ENCODE measurements around the gene TRMT112.
"Not testable (repeated sequence)": the region's sequence is repeated elsewhere in the genome, so short reads cannot be mapped to it uniquely, and the experiment has no call there.

Gene TRMT112

DNA sequence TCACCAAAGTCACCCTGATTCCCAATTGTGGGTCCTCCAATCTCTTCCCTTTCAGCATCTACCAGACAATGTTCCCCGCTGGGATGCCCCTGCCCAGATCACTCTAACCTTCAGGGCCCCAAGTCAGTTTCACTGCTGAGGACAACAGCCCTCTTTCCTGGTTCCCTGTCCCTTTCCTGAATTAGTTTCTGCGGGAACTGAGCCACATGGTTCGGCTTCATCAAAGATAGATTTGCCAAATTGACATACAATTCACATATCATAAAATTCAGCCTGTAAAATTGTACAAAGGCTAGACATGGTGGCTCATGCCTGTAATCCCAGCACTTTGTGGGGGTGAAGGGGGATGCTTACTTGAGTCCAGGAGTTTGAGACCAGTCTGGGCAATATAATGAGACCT lies 10.6 kb upstream of the TRMT112 start:
- no peak for DNase-seq

DNA sequence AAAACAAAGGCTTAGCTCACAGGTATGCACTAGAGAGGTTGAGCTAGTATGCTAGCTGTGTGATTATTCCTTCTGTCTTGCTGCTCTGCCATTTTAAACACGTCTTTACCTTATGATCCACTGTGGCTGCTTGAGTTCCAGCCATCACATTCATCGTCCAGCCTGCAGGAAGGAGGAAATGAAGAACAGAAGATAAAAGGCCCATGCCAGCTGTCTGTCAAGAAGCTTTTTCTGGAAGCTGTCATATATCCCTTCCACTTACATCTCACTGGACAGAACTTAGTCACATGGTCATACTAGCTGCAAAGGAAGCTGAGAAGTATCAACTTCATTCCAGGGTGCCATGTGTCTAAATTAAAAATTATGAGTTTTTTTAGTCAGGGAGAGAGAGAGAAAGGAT lies 10.0 kb upstream of the TRMT112 start:
- DNase-seq, result no peak

DNA sequence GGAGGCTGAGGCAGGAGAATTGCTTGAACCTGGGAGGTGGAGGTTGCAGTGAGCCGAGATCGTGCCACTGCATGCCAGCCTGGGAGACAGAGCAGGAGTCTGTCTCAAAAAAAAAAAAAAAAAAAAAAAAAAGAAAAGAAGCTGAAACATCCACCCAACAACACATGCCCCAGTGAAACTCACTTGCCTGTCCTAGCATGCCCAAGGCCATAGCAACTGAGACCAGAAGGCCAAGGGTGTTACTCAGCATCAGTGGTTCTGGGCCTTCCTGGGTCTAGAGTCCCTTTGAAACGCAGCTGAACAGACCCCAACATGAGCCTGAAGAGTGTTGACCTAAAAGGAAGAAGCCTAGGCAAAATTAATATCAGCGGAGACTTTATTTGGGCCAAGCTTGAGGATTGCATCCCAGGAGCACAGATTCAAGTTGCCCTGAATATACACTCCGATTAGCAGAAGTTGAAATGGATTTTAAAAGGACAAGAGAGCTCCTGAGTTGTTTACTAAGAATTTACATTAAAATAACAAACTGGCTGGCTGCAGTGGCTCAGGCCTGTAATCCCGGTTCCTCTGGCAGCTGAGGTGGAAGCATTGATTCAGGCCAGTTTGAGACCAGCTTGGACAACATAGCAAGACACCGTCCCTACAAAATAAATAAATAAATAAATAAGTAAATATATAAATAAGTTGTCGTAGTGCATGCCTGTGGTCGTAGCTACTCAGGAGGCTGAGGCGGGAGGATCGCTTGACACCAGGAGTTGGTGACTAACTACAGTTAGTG lies 7.5 kb upstream of the TRMT112 start:
- DNase-seq, result no peak

DNA sequence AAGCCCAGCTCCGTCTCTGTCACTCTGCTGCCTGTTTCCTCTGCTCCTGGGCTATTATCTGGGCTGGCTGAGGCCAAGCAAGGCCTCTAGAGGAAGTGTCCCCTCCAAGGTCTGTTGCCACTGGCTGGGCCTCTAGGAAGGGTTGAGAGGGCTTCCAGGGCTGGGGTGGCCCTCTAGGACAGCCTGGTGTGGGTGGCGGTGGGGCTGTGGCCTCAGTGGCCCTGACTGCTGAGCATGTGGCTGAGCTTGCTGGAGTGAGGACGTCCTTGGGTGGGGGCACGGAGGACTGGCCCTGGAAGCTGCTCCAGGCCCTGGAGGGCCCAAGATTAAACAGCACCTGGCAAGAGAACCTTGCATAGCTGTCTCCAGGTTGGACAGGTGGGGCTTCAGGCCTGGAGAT lies 6.6 kb upstream of the TRMT112 start:
- not testable (repeated sequence) for DNase-seq

DNA sequence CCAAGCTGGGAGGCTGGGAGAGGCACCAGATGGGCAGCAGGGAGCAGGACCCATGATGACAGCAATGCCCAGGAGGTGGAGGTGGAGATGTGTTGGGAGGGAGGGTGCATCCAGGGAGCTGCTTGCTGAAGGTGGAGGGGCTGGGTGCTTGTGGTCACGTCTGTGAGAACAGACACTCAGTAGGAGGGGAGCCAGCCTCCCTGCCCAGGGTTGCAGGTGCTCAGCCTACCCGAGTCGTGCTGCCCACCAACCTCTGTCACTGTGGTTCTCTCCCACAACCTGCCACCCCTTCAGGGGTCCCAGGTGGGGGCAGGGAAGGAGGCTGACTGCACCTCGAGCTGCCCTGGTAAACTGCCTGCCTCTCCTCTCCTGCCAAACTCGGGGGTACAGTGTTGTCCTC lies 6.0 kb upstream of the TRMT112 start:
- no peak for DNase-seq

DNA sequence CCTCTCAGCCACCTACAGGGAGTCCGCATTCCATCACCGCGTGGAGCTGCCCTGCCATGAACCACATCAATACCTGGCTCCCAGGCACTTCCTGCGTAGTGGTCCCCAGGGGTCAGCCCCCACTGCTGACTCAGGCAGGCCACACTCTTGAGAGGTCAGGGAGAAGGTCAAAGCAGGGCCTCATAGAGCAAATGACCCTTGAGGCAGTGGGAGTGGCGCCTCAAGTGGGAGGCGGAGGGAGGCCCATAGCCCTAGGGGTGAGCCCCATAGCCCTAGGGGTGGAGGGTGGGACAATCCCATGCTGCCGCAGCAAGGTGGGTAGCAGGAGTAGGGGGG lies 5.5 kb upstream of the TRMT112 start:
- no peak for DNase-seq

DNA sequence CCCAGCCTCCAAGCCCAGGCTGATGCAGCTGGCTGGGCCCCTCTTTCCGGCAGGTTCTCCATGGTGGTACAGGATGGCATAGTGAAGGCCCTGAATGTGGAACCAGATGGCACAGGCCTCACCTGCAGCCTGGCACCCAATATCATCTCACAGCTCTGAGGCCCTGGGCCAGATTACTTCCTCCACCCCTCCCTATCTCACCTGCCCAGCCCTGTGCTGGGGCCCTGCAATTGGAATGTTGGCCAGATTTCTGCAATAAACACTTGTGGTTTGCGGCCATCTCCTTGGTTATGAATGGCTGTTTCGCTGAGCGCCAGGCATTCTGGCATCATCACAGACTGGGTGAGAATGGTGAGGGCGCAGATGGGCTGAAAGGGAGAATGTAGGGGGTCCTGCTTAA lies 4.2 kb upstream of the TRMT112 start:
- no peak for DNase-seq

DNA sequence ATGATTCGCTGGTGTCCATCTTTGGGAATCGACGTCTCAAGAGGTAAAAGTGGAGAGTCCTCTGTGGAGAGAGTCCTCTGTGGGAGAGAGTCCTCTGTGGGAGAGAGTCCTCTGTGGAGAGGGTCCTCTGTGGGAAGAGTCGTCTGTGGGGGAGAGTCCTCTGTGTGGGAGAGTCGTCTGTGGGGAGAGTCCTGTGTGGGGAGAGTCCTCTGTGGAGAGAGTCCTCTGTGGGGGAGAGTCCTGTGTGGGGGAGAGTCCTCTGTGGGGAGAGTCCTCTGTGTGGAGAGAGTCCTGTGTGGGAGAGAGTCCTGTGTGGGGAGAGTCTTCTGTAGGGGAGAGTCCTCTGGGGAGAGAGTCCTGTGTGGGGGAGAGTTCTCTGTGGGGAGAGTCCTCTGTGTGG lies 3.7 kb upstream of the TRMT112 start:
- no peak for DNase-seq

DNA sequence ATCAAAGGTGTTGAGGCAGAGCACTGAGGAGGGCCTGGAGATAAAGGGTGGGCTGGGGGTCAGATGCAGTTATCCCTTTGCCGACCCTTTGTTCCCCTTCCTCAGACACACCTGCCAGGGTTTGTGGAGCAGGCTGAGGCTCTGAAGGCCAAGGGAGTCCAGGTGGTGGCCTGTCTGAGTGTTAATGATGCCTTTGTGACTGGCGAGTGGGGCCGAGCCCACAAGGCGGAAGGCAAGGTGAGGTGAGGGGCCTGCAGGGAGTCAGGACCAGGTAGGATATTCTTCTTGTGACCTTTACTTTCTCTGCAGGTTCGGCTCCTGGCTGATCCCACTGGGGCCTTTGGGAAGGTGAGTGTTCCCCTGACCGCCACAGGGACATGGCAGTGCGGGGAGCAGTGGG lies 3.2 kb upstream of the TRMT112 start:
- no peak for DNase-seq

DNA sequence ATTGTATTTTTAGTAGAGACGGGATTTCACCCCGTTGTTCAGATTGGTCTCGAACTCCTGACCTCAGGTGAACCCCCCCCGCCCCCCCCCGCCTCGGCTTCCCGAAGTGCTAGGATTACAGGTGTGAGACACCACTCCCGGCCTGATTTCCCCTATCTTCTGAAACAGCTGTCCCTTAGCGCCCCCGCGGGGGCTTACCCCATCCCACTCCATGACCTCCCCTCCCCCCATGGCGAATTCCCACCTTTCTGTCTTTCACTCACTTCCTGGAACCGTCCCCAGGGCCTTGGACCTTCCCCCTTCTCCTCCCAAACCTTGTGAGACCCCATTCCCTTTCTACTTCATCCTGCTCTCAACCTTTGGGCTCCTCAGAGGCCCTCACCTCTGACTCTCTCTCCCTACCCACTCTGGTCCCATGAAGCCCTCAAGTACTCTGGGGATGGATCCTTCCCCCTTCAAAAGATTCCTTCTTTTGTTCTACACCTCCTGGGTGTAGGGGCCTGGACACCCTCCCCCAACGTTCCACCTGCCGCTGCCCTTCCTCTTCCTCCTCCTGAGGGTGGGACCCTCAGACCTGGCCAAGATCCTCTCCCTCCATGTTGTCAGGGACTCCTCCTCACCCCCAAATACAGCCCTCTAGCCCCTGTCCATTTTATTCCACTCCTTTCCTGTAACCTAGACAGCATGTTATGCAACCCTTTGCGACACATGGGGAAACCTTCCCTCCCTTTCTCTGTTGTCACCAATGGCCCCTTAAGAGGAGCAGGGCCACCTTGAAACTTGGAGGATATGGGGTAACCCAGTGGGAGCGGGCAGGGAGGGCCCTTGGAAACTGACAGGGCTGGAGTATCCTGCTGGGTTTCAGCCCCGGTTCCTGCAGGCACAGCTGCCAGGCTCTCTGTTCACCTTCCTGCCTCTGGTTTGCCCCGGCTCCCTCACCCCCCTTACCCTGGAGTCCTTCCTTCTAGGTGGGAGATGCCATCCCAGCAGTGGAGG lies 1.7 kb upstream of the TRMT112 start:
- DNase-seq, result no peak

DNA sequence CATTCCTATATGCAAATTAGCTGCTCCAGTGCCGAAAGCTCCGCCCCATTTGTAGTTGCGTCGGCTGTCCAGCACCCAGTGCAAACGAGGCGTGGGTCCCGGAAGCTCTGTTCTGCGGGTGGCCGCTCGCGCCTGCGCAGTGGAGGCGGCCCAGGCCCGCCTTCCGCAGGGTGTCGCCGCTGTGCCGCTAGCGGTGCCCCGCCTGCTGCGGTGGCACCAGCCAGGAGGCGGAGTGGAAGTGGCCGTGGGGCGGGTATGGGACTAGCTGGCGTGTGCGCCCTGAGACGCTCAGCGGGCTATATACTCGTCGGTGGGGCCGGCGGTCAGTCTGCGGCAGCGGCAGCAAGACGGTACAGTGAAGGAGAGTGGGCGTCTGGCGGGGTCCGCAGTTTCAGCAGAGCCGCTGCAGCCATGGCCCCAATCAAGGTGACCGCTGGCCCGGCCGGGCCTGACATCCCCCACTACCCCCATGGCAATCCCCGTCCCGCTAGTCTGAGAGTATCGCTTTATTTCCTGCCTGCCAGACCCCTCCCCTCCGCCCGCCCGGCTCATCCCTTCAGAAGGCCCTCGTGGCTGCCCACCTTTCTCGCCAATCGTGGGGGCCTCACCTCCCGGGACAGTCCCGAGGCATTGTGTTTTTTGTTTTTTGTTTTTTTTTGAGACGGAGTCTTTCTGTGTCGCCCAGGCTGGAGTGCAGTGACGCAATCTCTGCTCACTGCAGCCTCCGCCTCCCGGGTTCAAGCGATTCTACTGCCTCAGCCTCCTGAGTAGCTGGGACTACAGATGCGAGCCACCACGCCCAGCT lies 804 bp upstream of the TRMT112 start, which contains the start of gene PRDX5:
PRDX5 (plus strand) TSS at position 161 of the 805 bp plus-strand sequence; CDS start at position 256, 95 bp downstream.
- peak; percentile 85 for DNase-seq

DNA sequence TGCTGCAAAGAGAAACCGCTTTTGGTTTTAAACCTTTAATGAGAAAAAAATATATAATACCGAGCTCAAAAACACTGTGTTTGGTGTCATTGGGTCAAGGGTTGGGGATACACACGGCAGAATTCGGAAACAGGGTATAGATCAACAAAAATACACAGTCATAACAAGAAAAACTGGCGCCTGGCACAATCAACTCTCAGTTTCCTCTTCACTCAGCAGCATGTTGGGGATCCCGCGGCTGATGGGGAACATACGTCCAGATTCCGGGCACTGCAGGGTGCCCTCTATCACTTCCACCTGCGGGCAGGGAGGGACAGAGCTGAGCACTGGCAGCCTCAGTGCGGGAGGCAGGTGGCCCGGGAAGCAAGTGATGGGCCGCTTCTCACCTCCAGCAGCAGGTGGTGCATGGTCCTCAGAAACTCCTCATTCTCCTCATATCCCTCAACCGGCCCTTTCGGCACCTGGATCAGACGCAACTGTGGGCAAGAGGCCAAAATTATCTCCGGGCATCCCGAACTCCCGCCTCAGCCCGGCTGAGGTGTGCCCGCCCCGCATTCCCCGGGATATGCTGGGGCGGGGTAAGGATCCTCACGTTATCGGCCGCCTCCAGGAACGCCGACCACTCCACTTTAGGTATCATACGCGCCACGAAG lies 561 bp downstream of the TRMT112 start:
- DNase-seq, result no peak

DNA sequence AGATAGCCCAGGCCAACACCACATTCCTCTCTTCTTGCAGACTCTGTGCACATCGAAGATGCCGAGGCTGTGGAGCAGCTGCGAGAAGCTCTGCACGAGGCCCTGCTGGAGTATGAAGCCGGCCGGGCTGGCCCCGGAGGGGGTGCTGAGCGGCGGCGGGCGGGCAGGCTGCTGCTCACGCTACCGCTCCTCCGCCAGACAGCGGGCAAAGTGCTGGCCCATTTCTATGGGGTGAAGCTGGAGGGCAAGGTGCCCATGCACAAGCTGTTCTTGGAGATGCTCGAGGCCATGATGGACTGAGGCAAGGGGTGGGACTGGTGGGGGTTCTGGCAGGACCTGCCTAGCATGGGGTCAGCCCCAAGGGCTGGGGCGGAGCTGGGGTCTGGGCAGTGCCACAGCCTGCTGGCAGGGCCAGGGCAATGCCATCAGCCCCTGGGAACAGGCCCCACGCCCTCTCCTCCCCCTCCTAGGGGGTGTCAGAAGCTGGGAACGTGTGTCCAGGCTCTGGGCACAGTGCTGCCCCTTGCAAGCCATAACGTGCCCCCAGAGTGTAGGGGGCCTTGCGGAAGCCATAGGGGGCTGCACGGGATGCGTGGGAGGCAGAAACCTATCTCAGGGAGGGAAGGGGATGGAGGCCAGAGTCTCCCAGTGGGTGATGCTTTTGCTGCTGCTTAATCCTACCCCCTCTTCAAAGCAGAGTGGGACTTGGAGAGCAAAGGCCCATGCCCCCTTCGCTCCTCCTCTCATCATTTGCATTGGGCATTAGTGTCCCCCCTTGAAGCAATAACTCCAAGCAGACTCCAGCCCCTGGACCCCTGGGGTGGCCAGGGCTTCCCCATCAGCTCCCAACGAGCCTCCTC lies 1.5 kb downstream of the TRMT112 start:
- not testable (repeated sequence) for DNase-seq

DNA sequence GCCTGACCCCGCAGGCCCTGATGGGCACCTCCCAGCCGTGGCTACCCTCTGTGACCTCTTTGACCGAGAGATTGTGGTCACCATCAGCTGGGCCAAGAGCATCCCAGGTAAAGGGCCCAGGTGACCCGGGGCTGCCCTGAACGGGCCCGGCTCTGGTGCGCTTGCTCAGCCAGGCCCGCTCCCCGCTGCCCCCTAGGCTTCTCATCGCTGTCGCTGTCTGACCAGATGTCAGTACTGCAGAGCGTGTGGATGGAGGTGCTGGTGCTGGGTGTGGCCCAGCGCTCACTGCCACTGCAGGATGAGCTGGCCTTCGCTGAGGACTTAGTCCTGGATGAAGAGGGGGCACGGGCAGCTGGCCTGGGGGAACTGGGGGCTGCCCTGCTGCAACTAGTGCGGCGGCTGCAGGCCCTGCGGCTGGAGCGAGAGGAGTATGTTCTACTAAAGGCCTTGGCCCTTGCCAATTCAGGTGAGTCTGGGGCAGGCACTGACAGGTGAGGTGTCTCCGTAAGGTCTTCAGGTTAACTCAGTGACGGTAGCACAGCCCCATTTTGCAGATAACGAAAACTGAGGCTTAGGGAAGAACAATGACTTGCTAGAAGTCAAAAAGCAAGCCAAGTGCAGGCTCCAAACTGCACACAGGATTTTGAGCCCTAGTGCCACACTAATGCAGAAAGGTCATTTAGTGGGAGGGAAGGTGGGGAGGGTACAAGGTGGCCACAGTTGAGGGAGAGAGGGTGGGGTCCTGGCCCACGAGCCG lies 2.4 kb downstream of the TRMT112 start:
- no peak for DNase-seq

DNA sequence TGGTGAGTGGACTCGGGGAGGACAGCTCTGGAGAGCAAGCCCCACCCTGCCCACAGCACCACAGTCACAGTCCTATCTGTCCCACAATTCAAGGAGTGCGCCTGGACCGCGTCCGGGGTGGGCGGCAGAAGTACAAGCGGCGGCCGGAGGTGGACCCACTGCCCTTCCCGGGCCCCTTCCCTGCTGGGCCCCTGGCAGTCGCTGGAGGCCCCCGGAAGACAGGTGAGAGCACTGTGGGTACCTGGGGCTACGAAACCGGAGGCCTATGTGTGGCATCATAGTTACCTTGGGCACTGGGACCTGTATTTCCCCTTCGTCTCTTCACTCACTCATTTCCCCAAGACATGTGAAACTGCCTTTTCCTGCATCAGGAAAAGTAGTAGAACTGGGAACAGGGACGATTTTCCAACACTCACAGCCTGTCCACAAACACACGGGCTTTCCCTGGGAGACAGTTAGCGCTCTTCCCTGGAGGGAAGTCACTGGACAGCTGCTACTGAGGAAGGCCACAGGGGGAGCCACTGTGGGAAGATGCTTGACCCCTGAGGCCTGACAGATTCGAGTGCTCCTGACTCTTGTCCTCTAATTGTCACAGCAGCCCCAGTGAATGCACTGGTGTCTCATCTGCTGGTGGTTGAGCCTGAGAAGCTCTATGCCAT lies 3.1 kb downstream of the TRMT112 start:
- no peak for DNase-seq

DNA sequence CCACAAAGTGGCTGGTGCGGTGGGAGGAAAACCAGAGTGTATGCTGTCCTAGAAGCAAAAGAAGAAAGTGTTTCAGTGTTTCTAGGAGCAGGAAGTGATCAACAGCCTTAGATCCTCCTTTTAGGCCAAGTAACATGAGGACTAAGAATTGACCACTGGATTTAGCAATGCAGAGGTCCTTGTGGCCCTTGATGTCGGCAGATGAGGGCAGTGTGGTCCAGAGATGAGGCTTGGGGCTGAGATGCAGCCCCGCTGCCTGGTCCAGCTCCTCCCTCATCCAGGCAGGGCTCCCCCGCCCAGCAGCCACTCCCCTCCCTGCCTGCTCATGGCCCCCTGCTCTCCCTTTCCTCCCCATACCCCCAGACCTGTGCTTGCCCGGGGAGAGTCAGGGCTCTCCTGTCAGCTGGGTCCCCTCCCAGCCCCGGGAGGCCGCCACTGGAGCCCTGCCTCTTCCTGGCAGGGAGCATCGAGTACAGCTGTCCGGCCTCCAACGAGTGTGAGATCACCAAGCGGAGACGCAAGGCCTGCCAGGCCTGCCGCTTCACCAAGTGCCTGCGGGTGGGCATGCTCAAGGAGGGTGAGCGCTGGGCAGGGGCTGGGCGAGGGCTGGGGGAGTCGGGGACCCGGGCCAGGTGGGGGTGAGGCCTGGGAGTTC lies 3.7 kb downstream of the TRMT112 start:
- DNase-seq, result no peak

DNA sequence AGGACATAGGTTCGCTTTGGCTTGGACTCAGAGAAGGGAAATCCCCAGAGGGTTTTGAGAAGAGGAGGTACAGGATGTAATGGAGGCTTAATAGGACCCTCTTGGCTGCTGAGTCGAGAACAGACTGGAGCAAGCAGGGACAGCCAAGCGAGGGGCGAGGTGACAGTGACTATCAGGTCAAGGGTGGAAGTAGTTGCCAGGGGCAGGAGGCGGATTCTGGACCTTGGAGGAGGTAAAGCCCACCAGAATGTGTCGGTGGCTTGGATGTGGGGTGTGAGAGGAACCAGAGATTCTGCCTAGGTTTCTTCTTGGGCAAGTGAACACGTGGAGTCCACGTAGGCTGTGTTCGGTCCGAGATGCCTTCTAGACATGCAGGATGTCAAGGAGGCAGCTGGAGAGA lies 4.4 kb downstream of the TRMT112 start:
- no peak for DNase-seq

DNA sequence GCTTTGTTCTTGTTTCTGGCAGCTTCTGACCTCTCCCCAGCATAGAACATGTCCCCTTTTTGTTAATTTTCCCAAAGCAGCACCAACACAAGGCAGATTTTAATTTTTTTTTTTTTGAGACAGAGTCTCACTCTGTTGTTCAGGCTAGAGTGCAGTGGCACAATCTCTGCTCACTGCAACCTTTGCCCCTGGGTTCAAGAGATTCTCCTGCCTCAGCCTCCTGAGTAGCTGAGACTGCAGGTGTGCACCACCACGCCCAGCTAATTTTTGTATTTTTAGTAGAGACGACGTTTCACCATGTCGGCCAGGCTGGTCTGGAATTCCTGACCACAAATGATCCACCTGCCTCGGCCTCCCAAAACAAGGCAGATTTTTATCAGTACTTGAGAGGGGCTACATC lies 9.6 kb downstream of the TRMT112 start:
- DNase-seq, result not testable (repeated sequence)

DNA sequence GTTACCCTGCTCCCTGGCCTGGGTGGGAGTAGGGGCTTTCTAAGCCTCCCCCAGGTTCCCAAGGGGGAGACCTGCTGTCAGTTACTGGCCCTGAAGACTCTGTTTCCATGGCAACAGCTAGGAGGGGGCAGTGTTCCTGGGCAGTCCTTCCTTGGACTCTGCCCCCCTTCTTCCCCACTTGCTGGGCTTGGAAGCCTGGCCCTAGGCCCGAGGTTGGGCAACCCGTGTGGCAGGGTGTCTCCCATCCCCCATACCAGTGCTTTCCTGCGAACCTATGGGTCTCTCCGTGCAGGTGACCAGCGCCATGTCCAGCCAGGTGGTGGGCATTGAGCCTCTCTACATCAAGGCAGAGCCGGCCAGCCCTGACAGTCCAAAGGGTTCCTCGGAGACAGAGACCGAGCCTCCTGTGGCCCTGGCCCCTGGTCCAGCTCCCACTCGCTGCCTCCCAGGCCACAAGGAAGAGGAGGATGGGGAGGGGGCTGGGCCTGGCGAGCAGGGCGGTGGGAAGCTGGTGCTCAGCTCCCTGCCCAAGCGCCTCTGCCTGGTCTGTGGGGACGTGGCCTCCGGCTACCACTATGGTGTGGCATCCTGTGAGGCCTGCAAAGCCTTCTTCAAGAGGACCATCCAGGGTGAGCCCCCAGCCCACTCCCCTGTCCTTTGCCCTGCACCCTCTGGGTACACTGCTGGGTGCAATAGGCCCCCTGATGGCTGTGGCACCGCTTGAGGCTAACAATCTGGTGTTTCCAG lies 10.3 kb downstream of the TRMT112 start:
- no peak for DNase-seq
